Epithelial cell of esophagus (primary cell): ENCODE measurements around the gene TMEM52.
"Not testable (repeated sequence)": the region's sequence is repeated elsewhere in the genome, so short reads cannot be mapped to it uniquely, and the experiment has no call there.

Experiments used
- DNase-seq: peaks from one replicate; pipeline ENCODE4 v3.0.0; 2010; ENCODE audit warnings: low read depth
- H3K4me3 ChIP-seq: 2 replicates; pipeline ENCODE4 v1.5.1; 2011; ENCODE audit warnings: mild to moderate bottlenecking, low read length, control low read depth
- CTCF ChIP-seq: IDR thresholded peaks from 2 replicates; pipeline ENCODE4 v1.5.1; 2011; ENCODE audit warnings: low read depth, mild to moderate bottlenecking, low read length, control low read depth, inconsistent platforms; ENCODE audit not compliant: insufficient read depth; ENCODE audit errors: missing control alignments

The TMEM52 gene

GRCh38 chr1:1892763-1893120 is 26.3 kb downstream of the TMEM52 start:
- no peak for DNase-seq
- no peak overlapping the region for H3K4me3 ChIP-seq
- no peak for TF ChIP-seq CTCF

- DNase-seq, result peak; percentile 78
- no peak for TF ChIP-seq CTCF
- peak overlapping the region; percentile 70 for H3K4me3 ChIP-seq
Measured at GRCh38 chr1:1892079-1892762, 26.9 kb downstream of the TMEM52 start.

- DNase-seq, result peak; percentile 41
Measured at GRCh38 chr1:1891349-1892078, 27.6 kb downstream of the TMEM52 start.

GRCh38 chr1:1890506-1891348 is 28.4 kb downstream of the TMEM52 start, which contains the start of gene GNB1:
GNB1 (minus strand) TSS chr1:1891087; CDS start chr1:1825453, 65,634 bp downstream.
- peak; percentile 88 for DNase-seq
- no peak for TF ChIP-seq CTCF
- peak within 1 kb of the TSS; percentile 70 for H3K4me3 ChIP-seq

More at GRCh38 chr1:1891349-1892078, 27.6 kb downstream of the TMEM52 start:
- peak overlapping the region; percentile 70 for H3K4me3 ChIP-seq
- TF ChIP-seq CTCF, result no peak

- DNase-seq, result peak; percentile 43
- TF ChIP-seq CTCF, result no peak
- H3K4me3 ChIP-seq, result peak overlapping the region; percentile 70
Measured at GRCh38 chr1:1889847-1890505, 29.1 kb downstream of the TMEM52 start.

GRCh38 chr1:1889090-1889750 is 29.9 kb downstream of the TMEM52 start:
- TF ChIP-seq CTCF, result no peak
- H3K4me3 ChIP-seq, result peak overlapping the region; percentile 70
- DNase-seq, result no peak

GRCh38 chr1:1883890-1884289 is 35.2 kb downstream of the TMEM52 start:
- not testable (repeated sequence) for H3K4me3 ChIP-seq, DNase-seq
